Progenitor cell of endocrine pancreas (in vitro differentiated cells): ENCODE results near the gene TMEM88. TPM values are rescaled to one million over a fixed set of nuclear protein-coding genes. Genes with fewer than 3 reads are reported as not detected.

ENCODE experiments used
- DNase-seq: peaks from one replicate; pipeline ENCODE4 v3.0.0; 2021; ENCODE audit warnings: low spot score; ENCODE audit not compliant: unreplicated experiment
- H3K27ac Mint-ChIP-seq: 2 replicates; pipeline ENCODE4 v1.8.0; 2021; ENCODE audit warnings: mild to moderate bottlenecking, moderate library complexity, mixed read lengths
- H3K27me3 Mint-ChIP-seq: 2 replicates; pipeline ENCODE4 v1.8.0; 2021; ENCODE audit warnings: mixed read lengths
- H3K36me3 Mint-ChIP-seq: 2 replicates; pipeline ENCODE4 v1.8.0; 2022; ENCODE audit warnings: mixed read lengths; ENCODE audit not compliant: insufficient read depth
- H3K4me1 Mint-ChIP-seq: 2 replicates; pipeline ENCODE4 v1.8.0; 2021; ENCODE audit warnings: low read depth, mixed read lengths
- H3K4me3 Mint-ChIP-seq: 2 replicates; pipeline ENCODE4 v1.8.0; 2021; ENCODE audit warnings: low read depth, mild to moderate bottlenecking, moderate library complexity, mixed read lengths
- H3K9me3 Mint-ChIP-seq: 2 replicates; pipeline ENCODE4 v1.8.0; 2021; ENCODE audit warnings: low read depth, mixed read lengths
- total RNA-seq: library from RNA; stranded (reverse); gene quantifications from 2 replicates; pipeline ENCODE4 v1.2.1, GENCODE V29; 2021
- TF ChIP-seq, protein P1 (sequence below): fragments of 200-600 bp; sonication (generic); IDR thresholded peaks from one replicate; pipeline ENCODE4 v1.5.0; 2021; ENCODE audit warnings: antibody characterized with exemption, mild to moderate bottlenecking; ENCODE audit not compliant: unreplicated experiment

The TMEM88 gene
- total RNA-seq, 1 donor from 2014 or later = 15.8 TPM

DNA sequence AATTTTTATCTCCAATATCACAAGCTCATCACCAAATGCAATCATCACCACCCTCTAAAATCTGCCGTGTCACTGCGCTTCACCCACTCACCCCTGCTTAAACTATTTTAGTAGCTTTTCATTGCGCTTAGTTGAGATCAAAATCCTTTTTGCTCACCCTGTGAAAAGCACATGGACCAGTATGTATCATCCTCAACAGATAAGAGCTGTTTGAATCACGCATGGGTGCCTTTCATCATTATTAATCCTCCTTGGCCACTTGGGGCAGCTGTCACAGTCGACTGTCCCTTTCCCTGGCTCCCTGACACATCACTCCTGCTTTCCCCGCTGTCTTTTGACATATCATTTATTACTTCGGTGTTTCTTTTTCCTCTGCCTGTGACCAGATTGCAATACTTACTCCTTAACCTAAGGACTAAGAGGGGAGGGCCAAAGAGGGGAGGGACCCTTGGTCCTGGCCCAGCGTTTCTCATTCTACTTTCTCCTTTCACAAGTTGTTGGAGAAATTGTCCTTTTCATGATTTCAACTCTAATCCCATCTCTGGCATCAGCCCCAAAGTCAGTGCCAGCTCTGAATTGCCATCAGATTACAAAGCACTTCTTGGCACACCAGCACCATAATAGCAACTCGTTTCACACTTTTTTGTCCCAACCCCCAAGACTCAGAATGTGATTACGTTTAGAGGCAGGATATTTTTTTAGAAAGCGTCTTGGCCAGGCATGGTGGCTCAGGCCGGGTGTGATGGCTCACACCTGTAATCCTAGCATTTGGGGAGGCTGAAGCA is 29.5 kb upstream of the TMEM88 start:
- Mint-ChIP-seq H3K4me3 (no peak overlapping the region), H3K9me3 (no peaks in the 10 kb centered on the region), H3K4me1 (no peaks in the 10 kb centered on the region), H3K27ac (no peak overlapping the region), H3K27me3 (peaks cover 68% of the 10 kb centered on the region), H3K36me3 (no peaks in the 10 kb centered on the region)
- TF ChIP-seq, protein P1, sequence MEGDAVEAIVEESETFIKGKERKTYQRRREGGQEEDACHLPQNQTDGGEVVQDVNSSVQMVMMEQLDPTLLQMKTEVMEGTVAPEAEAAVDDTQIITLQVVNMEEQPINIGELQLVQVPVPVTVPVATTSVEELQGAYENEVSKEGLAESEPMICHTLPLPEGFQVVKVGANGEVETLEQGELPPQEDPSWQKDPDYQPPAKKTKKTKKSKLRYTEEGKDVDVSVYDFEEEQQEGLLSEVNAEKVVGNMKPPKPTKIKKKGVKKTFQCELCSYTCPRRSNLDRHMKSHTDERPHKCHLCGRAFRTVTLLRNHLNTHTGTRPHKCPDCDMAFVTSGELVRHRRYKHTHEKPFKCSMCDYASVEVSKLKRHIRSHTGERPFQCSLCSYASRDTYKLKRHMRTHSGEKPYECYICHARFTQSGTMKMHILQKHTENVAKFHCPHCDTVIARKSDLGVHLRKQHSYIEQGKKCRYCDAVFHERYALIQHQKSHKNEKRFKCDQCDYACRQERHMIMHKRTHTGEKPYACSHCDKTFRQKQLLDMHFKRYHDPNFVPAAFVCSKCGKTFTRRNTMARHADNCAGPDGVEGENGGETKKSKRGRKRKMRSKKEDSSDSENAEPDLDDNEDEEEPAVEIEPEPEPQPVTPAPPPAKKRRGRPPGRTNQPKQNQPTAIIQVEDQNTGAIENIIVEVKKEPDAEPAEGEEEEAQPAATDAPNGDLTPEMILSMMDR = no peak
- no peak for DNase-seq

DNA sequence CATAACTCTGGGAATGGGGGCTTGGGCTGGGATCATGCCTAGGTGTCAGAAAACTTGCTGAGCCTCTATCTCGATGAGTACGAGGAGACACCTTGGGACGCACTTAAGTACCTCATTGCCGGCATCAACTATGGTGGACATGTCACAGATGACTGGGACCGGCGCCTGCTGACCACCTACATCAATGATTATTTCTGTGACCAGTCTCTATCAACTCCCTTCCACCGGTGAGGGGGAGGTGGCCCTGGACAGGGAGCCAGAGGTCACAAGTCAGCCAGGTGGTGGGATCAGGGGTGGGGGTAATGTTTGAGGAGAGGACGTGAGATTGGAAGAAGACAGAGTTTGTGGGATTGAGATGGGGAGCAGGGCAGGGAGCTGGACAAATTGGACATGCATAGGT is 24.2 kb upstream of the TMEM88 start:
- Mint-ChIP-seq H3K4me1 (peaks cover 12% of the 10 kb centered on the region), H3K4me3 (no peak overlapping the region), H3K27me3 (peaks cover 50% of the 10 kb centered on the region), H3K9me3 (no peaks in the 10 kb centered on the region), H3K27ac (no peak overlapping the region), H3K36me3 (no peaks in the 10 kb centered on the region)
- no peak for DNase-seq
- TF ChIP-seq, protein P1 = no peak

DNA sequence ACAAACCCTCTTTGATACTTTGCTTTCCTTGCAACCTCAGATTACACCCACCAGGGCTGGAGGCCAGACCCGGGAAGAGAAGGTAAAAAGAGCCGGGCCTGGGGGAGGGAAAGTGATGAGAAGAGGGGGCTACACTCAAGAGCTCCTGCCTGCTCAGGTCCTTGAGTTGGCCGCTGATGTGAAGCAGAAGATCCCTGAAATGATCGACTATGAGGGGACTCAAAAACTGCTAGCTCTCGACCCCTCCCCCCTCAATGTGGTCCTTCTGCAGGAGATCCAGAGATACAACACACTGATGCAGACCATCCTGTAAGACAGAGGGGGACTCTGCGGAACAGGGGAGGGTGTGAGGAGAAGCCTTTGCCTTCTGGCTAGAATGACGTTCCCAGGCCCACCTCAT is 23.6 kb upstream of the TMEM88 start:
- no peaks in the 10 kb centered on the region for H3K9me3 Mint-ChIP-seq
- no peak overlapping the region for H3K4me3 Mint-ChIP-seq
- no peaks in the 10 kb centered on the region for H3K36me3 Mint-ChIP-seq
- no peak overlapping the region for H3K27ac Mint-ChIP-seq
- DNase-seq = no peak
- TF ChIP-seq, protein P1 = no peak
- peaks cover 47% of the 10 kb centered on the region for H3K27me3 Mint-ChIP-seq
- peaks cover 14% of the 10 kb centered on the region for H3K4me1 Mint-ChIP-seq

DNA sequence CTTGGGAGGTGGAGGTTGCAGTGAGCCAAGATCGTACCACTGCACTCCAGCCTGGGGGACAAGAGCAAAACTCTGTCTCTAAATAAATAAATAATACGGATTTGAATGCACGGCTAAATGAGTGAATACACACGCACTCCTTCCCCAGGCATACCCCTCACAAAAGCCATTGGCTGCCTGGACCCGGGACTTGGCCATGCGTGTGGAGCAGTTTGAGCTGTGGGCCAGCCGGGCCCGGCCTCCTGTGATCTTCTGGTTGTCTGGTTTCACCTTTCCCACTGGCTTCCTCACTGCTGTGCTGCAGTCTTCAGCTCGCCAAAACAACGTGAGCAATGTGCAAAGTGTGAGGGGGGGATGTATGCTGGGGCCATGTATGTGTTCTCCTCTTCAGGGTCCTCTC is 22.4 kb upstream of the TMEM88 start:
- H3K4me3 Mint-ChIP-seq = no peak overlapping the region
- no peak overlapping the region for H3K27ac Mint-ChIP-seq
- H3K4me1 Mint-ChIP-seq = peaks cover 20% of the 10 kb centered on the region
- TF ChIP-seq, protein P1 = no peak
- no peaks in the 10 kb centered on the region for H3K9me3 Mint-ChIP-seq
- peaks cover 38% of the 10 kb centered on the region for H3K27me3 Mint-ChIP-seq
- DNase-seq = no peak
- no peaks in the 10 kb centered on the region for H3K36me3 Mint-ChIP-seq

DNA sequence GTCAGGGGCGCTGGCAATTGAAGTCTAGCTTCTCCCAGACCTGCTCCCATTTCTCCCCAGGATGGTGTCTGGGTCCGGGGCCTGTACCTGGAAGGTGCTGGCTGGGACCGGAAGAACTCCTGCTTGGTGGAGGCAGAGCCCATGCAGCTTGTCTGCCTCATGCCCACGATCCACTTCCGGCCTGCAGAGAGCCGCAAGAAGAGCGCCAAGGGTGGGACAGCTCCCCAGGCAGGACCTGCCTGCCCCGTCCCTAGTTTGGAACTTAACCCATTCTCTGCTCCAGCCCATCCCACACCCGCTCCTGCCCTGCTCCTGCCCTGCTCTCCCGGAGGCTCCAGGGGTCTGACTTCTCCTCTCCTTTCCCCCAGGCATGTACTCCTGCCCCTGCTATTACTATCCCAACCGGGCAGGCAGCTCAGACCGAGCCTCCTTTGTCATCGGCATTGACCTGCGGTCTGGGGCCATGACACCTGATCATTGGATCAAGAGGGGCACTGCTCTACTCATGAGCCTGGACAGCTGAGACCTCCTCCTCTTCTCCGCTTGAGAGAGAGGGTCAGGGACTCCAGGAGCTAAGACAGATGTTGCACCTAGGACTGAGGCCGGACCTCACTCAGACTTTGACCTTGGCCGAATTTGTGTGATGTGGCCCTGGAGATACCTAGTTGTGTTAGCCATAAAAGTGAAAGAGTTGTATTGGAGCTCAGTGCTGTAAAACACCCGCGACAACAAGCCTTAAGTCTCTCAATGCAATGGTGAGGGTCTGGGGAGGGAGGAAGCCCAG is 21.7 kb upstream of the TMEM88 start:
- peaks cover 33% of the 10 kb centered on the region for H3K27me3 Mint-ChIP-seq
- H3K36me3 Mint-ChIP-seq = no peaks in the 10 kb centered on the region
- TF ChIP-seq, protein P1 = no peak
- peaks cover 24% of the 10 kb centered on the region for H3K4me1 Mint-ChIP-seq
- no peak for DNase-seq
- no peaks in the 10 kb centered on the region for H3K9me3 Mint-ChIP-seq
- peak overlapping the region; percentile 76 for H3K4me3 Mint-ChIP-seq
- peak overlapping the region; percentile 81 for H3K27ac Mint-ChIP-seq
